Transverse colon (tissue), 4 donors: Measurements from ENCODE around the gene RNF13.

ENCODE experiments used
- CTCF ChIP-seq, 5 experiments: fragments of 200-600 bp in 3 of 5; fragments of 450-650 bp in 2 of 5; sonication (generic) in 3 of 5; IDR thresholded peaks; 1 replicate in 2 of 5; 2 replicates in 3 of 5; pipeline ENCODE4 v1.5.1; 2016 to 2017; ENCODE audit warnings: antibody characterized with exemption in 5 of 5, inconsistent platforms in 3 of 5, mild to moderate bottlenecking in 2 of 5, moderate library complexity in 1 of 5
- EP300 ChIP-seq: sonication (generic); formaldehyde crosslinking; IDR thresholded peaks from one replicate; pipeline ENCODE4 v1.6.1; 2017; ENCODE audit warnings: antibody characterized with exemption, low read depth
- POLR2A ChIP-seq: fragments of 450-650 bp; IDR thresholded peaks from one replicate; pipeline ENCODE4 v1.6.1; 2016; ENCODE audit warnings: antibody characterized with exemption, mild to moderate bottlenecking, moderate library complexity
- POLR2AphosphoS5 ChIP-seq, 3 donors: sonication (generic); formaldehyde crosslinking; IDR thresholded peaks; one replicate each; pipeline ENCODE4 v1.6.1; 2016; ENCODE audit warnings: antibody characterized with exemption in 3 of 3

GRCh38 chr3:149867563-149867962 lies 54.5 kb downstream of the RNF13 start:
- no peak for TF ChIP-seq POLR2A
- no peak for TF ChIP-seq CTCF (IDR thresholded peaks at IDR 0.05)
- TF ChIP-seq POLR2AphosphoS5 (IDR thresholded peaks at IDR 0.05), result no peak
- TF ChIP-seq EP300, result no peak
